Measurements from ENCODE around the gene VIT.

- TF ChIP-seq CTCF (IDR thresholded peaks at IDR 0.05) (no peak), POLR2A (IDR thresholded peaks at IDR 0.05) (no peak)
Observed at GRCh38 chr2:36677386-36677785, 19.1 kb upstream of the VIT start.
